HepG2 (cell line): Measurements from ENCODE around the gene CCDC201. TPM values are rescaled to one million over a fixed set of nuclear protein-coding genes. Genes with fewer than 3 reads are reported as not detected.

Experiments used
- HNRNPL ChIP-seq: fragments of 200-400 bp; formaldehyde crosslinking; IDR thresholded peaks from 2 replicates; pipeline ENCODE4 v1.6.1; 2017; ENCODE audit warnings: mild to moderate bottlenecking, low read depth, low read length
- MAX ChIP-seq: IDR thresholded peaks from 2 replicates; pipeline ENCODE4 v1.6.1; 2012; ENCODE audit warnings: inconsistent platforms
- MBNL3 ChIP-seq: fragments of 250-450 bp; sonication (Bioruptor Pico); conservative IDR thresholded peaks from 2 replicates; pipeline ENCODE4 v1.8.0; 2022; ENCODE audit warnings: mild to moderate bottlenecking, inconsistent platforms
- MLX ChIP-seq: IDR thresholded peaks from 2 replicates; pipeline ENCODE4 v1.6.1; 2016
- REXO4 ChIP-seq: sonication (generic); formaldehyde crosslinking; IDR thresholded peaks from 2 replicates; pipeline ENCODE4 v1.8.0; 2022; ENCODE audit warnings: missing genetic modification reagents, mild to moderate bottlenecking, borderline replicate concordance
- SMARCC2 ChIP-seq: fragments of 450-650 bp; IDR thresholded peaks from 2 replicates; pipeline ENCODE4 v1.6.1; 2017; ENCODE audit warnings: antibody characterized with exemption, mild to moderate bottlenecking
- TOE1 ChIP-seq: sonication (generic); formaldehyde crosslinking; IDR thresholded peaks from 2 replicates; pipeline ENCODE4 v1.4.0; 2020; ENCODE audit warnings: mild to moderate bottlenecking, missing genetic modification reagents
- ZBTB38 ChIP-seq: sonication (generic); formaldehyde crosslinking; IDR thresholded peaks from 2 replicates; pipeline ENCODE4 v1.5.1; 2020; ENCODE audit warnings: mild to moderate bottlenecking, missing genetic modification reagents
- ZBTB7B ChIP-seq: sonication (generic); formaldehyde crosslinking; IDR thresholded peaks from 2 replicates; pipeline ENCODE4 v1.4.0; 2020; ENCODE audit warnings: missing genetic modification reagents
- ZFP90 ChIP-seq: sonication (generic); formaldehyde crosslinking; IDR thresholded peaks from 2 replicates; pipeline ENCODE4 v1.8.0; 2022; ENCODE audit warnings: missing genetic modification reagents, mild to moderate bottlenecking, inconsistent platforms, borderline replicate concordance
- ZNF143 ChIP-seq: sonication (generic); formaldehyde crosslinking; IDR thresholded peaks from 2 replicates; pipeline ENCODE4 v1.4.0; 2020; ENCODE audit warnings: missing genetic modification reagents
- ZNF234 ChIP-seq: sonication (generic); formaldehyde crosslinking; conservative IDR thresholded peaks from 2 replicates; pipeline ENCODE4 v1.5.1; 2020; ENCODE audit warnings: mild to moderate bottlenecking, missing genetic modification reagents
- ZNF253 ChIP-seq: sonication (generic); formaldehyde crosslinking; IDR thresholded peaks from 2 replicates; pipeline ENCODE4 v1.8.0; 2022; ENCODE audit warnings: mild to moderate bottlenecking, missing genetic modification reagents, borderline replicate concordance
- ZNF362 ChIP-seq: sonication (generic); formaldehyde crosslinking; IDR thresholded peaks from 2 replicates; pipeline ENCODE4 v1.4.0; 2020; ENCODE audit warnings: missing genetic modification reagents, mild to moderate bottlenecking, borderline replicate concordance
- ZNF674 ChIP-seq: sonication (generic); formaldehyde crosslinking; IDR thresholded peaks from 2 replicates; pipeline ENCODE4 v1.5.0; 2020; ENCODE audit warnings: low read depth, mild to moderate bottlenecking, missing genetic modification reagents
- polyA plus RNA-seq, 8 experiments: library from polyadenylated mRNA; depleted of rRNA in 3 of 8; stranded (reverse) in 7 of 8; unstranded in 1 of 8; fragments of >200 nt; fragmentation: Illumina TruSeq in 4 of 8; extraction: Trizol in 4 of 8; gene quantifications; 2 replicates each; pipeline versions ENCODE4 v1.2.1 to v1.2.3, GENCODE V29; 2011 to 2016; ENCODE audit warnings: low read depth in 4 of 8, missing spikeins in 1 of 8, mixed read lengths in 1 of 8; ENCODE audit not compliant: insufficient read depth in 1 of 8
- total RNA-seq, 5 experiments: library from RNA; depleted of rRNA; stranded (reverse); fragments of >200 nt; fragmentation: Illumina TruSeq; extraction: Trizol; gene quantifications; 2 replicates each; pipeline ENCODE4 v1.2.3, GENCODE V29; 2016; ENCODE audit warnings: low read depth in 1 of 5
- TF ChIP-seq, protein P1 (sequence below): sonication (generic); formaldehyde crosslinking; IDR thresholded peaks from 2 replicates; pipeline ENCODE4 v1.9.0; 2021; ENCODE audit warnings: missing genetic modification reagents, borderline replicate concordance
- TF ChIP-seq, protein P2 (sequence below): sonication (generic); formaldehyde crosslinking; IDR thresholded peaks from 2 replicates; pipeline ENCODE4 v1.8.1; 2023; ENCODE audit warnings: mild to moderate bottlenecking, moderate library complexity, missing genetic modification reagents
- TF ChIP-seq, protein P3 (sequence below): sonication (generic); formaldehyde crosslinking; IDR thresholded peaks from 2 replicates; pipeline ENCODE4 v1.9.0; 2021; ENCODE audit warnings: missing genetic modification reagents, mild to moderate bottlenecking, borderline replicate concordance
- TF ChIP-seq, protein P4 (sequence below): sonication (generic); formaldehyde crosslinking; IDR thresholded peaks from 2 replicates; pipeline ENCODE4 v1.4.0; 2020; ENCODE audit warnings: missing genetic modification reagents; ENCODE audit errors: not compliant biosample characterization

CCDC201 gene
- total and polyA plus RNA-seq, 2 of the 13 experiments (the other 11 are each of a cell fraction or from before 2014, with no cell fraction given), result 0.92 TPM; not detected in 1

DNA sequence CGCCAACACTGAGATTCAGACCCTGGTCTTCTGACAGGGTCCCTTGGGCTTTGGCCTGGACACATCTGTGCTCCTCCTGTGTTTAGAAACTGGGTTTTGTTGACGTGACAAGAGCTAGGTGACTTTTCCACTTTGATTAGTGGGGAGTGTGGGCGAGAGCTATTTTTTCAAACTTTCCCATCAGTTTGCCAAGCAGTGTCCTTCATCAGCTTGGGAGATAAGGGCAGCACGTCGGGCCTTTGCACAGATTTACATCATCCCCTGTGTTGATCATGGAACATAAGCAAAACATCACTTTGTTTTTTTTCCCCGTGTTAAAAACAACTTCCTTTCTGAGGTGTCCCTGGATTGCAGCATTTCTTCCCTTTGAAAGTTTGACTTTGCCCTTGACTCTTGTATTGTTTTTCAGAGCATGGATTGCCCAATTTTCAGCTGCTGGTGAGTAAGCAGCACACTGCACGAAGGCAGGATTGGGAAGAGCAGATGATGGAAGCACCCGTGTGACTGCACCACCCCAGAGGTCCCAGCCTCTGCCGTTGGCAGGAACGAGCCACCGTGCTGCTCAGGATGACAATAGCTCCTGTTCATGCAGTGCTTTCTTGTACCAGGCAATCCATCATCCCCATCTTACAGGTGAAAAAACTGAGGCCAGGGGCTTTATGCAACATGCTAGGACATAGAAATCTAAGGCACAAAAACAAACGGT is 9.0 kb upstream of the CCDC201 start (continued):
- peak; percentile 99 for TF ChIP-seq ZNF362
- TF ChIP-seq MBNL3 (CRISPR knock-in tag), result no peak; the same call in 1 of the 2 replicates
- peak; percentile 73; the same call in 1 of the 2 replicates for TF ChIP-seq ZFP90 (CRISPR knock-in tag)
- no peak for TF ChIP-seq HNRNPL
- TF ChIP-seq, protein P1, sequence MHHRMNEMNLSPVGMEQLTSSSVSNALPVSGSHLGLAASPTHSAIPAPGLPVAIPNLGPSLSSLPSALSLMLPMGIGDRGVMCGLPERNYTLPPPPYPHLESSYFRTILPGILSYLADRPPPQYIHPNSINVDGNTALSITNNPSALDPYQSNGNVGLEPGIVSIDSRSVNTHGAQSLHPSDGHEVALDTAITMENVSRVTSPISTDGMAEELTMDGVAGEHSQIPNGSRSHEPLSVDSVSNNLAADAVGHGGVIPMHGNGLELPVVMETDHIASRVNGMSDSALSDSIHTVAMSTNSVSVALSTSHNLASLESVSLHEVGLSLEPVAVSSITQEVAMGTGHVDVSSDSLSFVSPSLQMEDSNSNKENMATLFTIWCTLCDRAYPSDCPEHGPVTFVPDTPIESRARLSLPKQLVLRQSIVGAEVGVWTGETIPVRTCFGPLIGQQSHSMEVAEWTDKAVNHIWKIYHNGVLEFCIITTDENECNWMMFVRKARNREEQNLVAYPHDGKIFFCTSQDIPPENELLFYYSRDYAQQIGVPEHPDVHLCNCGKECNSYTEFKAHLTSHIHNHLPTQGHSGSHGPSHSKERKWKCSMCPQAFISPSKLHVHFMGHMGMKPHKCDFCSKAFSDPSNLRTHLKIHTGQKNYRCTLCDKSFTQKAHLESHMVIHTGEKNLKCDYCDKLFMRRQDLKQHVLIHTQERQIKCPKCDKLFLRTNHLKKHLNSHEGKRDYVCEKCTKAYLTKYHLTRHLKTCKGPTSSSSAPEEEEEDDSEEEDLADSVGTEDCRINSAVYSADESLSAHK (CRISPR knock-in tag), result no peak
- peak; percentile 21; the same call in 1 of the 2 replicates for TF ChIP-seq SMARCC2
- TF ChIP-seq, protein P2, sequence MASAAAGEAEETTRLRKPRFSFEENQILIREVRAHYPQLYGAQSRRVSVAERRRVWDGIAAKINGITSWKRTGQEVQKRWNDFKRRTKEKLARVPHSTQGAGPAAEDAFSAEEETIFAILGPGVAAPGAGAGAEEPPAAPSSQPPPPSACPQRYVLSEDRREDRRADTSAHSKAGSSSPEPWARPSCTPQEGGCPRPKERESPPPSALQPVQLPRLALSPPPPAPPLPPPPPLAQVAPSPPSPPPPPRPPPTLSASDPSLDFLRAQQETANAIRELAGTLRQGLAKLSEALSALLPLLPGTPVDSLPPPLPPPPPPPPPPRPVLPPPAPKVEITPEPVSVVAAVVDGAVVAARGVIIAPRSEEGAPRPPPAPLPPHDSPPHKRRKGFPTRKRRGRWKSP, result peak; percentile 94
- TF ChIP-seq, protein P3, sequence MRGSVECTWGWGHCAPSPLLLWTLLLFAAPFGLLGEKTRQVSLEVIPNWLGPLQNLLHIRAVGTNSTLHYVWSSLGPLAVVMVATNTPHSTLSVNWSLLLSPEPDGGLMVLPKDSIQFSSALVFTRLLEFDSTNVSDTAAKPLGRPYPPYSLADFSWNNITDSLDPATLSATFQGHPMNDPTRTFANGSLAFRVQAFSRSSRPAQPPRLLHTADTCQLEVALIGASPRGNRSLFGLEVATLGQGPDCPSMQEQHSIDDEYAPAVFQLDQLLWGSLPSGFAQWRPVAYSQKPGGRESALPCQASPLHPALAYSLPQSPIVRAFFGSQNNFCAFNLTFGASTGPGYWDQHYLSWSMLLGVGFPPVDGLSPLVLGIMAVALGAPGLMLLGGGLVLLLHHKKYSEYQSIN (CRISPR knock-in tag), result no peak
- 0 out of 2 replicates have a peak, but pooled peaks have one; percentile 15 for TF ChIP-seq ZBTB38 (CRISPR knock-in tag)
- no peak for TF ChIP-seq ZNF674 (CRISPR knock-in tag)
- TF ChIP-seq ZNF253 (CRISPR knock-in tag), result peak; percentile 57; the same call in 1 of the 2 replicates
- TF ChIP-seq ZBTB7B (CRISPR knock-in tag), result 0 out of 2 replicates have a peak, but pooled peaks have one; percentile 40
- TF ChIP-seq ZNF234 (CRISPR knock-in tag), result no peak
- TF ChIP-seq, protein P4, sequence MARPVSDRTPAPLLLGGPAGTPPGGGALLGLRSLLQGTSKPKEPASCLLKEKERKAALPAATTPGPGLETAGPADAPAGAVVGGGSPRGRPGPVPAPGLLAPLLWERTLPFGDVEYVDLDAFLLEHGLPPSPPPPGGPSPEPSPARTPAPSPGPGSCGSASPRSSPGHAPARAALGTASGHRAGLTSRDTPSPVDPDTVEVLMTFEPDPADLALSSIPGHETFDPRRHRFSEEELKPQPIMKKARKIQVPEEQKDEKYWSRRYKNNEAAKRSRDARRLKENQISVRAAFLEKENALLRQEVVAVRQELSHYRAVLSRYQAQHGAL (CRISPR knock-in tag), result no peak
- TF ChIP-seq TOE1 (CRISPR knock-in tag), result no peak; the same call in 1 of the 2 replicates
- TF ChIP-seq MLX, result peak; percentile 95
- TF ChIP-seq ZNF143 (CRISPR knock-in tag), result peak; percentile 20; the same call in 1 of the 2 replicates
- no peak for TF ChIP-seq REXO4 (CRISPR knock-in tag)
- no peak for TF ChIP-seq MAX
